Activated CD8-positive, alpha-beta T cell treated with anti-CD3 and anti-CD28 coated beads for 36 hours (primary cell): ENCODE data around the gene SACM1L. TPM values are rescaled to one million over a fixed set of nuclear protein-coding genes. Genes with fewer than 3 reads are reported as not detected.
A peak's percentile ranks its signal among the peaks of the same experiment; 100 is the strongest.
"Not testable (repeated sequence)": the region's sequence is repeated elsewhere in the genome, so short reads cannot be mapped to it uniquely, and the experiment has no call there.

ENCODE experiments used
- ATAC-seq: fragments of 200-7000 bp; cut with Tn5 transposase; one replicate; pipeline ENCODE4 v1.10.0; 2021; ENCODE audit warnings: mild to moderate bottlenecking, moderate library complexity
- CTCF ChIA-PET: fragments of 350-600 bp; sonication (Branson Sonifier 250); formaldehyde crosslinking; loops from one replicate; lab custom pipeline; 2021; ENCODE audit warnings: antibody characterized with exemption; lab: Charles Lee
- POLR2A ChIA-PET: fragments of 350-600 bp; sonication (Branson Sonifier 250); formaldehyde crosslinking; loops from one replicate; lab custom pipeline; 2021; ENCODE audit warnings: antibody characterized with exemption; lab: Charles Lee
- DNase-seq: peaks from one replicate; pipeline ENCODE4 v3.0.0-alpha.2; 2020
- H3K27ac Mint-ChIP-seq: one replicate; pipeline ENCODE4 v1.8.0; 2021; ENCODE audit warnings: mild to moderate bottlenecking, mixed read lengths
- H3K27me3 Mint-ChIP-seq: one replicate; pipeline ENCODE4 v1.8.0; 2021; ENCODE audit warnings: mixed read lengths
- H3K36me3 Mint-ChIP-seq: one replicate; pipeline ENCODE4 v1.8.0; 2021; ENCODE audit warnings: low read depth, mixed read lengths
- H3K4me1 Mint-ChIP-seq: one replicate; pipeline ENCODE4 v1.8.0; 2021; ENCODE audit warnings: low read depth, mixed read lengths
- H3K4me3 Mint-ChIP-seq: one replicate; pipeline ENCODE4 v1.8.0; 2021; ENCODE audit warnings: mild to moderate bottlenecking, moderate library complexity, mixed read lengths
- H3K9me3 Mint-ChIP-seq: one replicate; pipeline ENCODE4 v1.8.0; 2021; ENCODE audit warnings: mixed read lengths
- CTCF ChIP-seq: fragments of 200-600 bp; IDR thresholded peaks from one replicate; pipeline ENCODE4 v1.8.0; 2022; ENCODE audit warnings: antibody characterized with exemption, mild to moderate bottlenecking
- intact Hi-C: fragments of 100-400 bp; cut with micrococcal nuclease; formaldehyde crosslinking; loops from one replicate; pipeline ENCODE4 v1.10.0; 2022
- total RNA-seq, 2 experiments: library from RNA; stranded (reverse); gene quantifications; one replicate each; pipeline ENCODE4 v1.2.3, GENCODE V29; 2021

SACM1L gene
- total RNA-seq, 2 experiments from 2014 or later: 52.6 to 56.0 TPM

DNA sequence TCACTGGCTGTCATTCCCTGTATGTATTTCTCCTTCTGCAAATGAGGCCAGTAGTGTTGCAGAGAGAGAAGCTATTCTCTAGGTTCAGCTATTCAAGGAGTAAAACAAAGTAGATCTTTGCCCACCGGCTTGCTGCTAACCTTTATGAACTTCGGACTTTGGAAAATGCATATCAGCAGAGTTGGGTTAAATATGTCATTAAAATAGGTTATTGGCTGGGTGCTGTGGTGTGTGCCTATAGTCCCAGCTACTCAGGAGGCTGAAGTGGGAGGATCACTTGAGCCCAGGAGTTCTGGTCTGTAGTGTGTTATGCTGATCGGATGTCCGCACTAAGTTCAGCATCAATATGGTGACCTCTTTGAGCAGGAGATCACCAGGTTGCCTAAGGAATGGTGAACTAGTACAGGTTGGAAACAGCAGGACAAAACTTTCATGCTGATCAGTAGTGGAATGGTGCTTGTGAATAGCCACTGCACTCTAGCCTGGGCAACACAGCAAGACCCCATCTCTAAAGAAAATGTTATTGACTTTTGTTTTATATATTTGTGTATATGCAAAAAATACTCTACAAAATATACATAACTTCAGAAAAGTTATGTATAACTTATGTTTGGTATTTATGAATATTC is 53.4 kb downstream of the SACM1L start:
- Mint-ChIP-seq H3K4me3 (no peak overlapping the region), H3K27me3 (no peaks in the 10 kb centered on the region), H3K27ac (peak overlapping the region; percentile 14), H3K9me3 (no peaks in the 10 kb centered on the region), H3K36me3 (peaks cover 46% of the 10 kb centered on the region), H3K4me1 (peaks cover 26% of the 10 kb centered on the region)
- POLR2A ChIA-PET: no interaction called here
- intact Hi-C loops: no loop called here
- DNase-seq (no peak), ATAC-seq (no peak)
- TF ChIP-seq CTCF: no peak
- CTCF ChIA-PET: interaction anchor here (1.4 to 1.5 kb wide), 2 partner anchors 165 to 186 kb away, joined by 3 to 5 read pairs; no protein-coding TSS in a partner anchor

GRCh38 chr3:45746165-45746776 is 57.1 kb downstream of the SACM1L start:
- ChIA-PET POLR2A (no interaction called here), CTCF (no interaction called here)
- Mint-ChIP-seq H3K36me3 (peaks cover 25% of the 10 kb centered on the region), H3K4me1 (peaks cover 7% of the 10 kb centered on the region), H3K4me3 (no peak overlapping the region), H3K9me3 (no peaks in the 10 kb centered on the region), H3K27ac (no peak overlapping the region), H3K27me3 (no peaks in the 10 kb centered on the region)
- no peak for TF ChIP-seq CTCF
- intact Hi-C loops: no loop called here
- DNase-seq: no peak
- ATAC-seq: no peak

DNA sequence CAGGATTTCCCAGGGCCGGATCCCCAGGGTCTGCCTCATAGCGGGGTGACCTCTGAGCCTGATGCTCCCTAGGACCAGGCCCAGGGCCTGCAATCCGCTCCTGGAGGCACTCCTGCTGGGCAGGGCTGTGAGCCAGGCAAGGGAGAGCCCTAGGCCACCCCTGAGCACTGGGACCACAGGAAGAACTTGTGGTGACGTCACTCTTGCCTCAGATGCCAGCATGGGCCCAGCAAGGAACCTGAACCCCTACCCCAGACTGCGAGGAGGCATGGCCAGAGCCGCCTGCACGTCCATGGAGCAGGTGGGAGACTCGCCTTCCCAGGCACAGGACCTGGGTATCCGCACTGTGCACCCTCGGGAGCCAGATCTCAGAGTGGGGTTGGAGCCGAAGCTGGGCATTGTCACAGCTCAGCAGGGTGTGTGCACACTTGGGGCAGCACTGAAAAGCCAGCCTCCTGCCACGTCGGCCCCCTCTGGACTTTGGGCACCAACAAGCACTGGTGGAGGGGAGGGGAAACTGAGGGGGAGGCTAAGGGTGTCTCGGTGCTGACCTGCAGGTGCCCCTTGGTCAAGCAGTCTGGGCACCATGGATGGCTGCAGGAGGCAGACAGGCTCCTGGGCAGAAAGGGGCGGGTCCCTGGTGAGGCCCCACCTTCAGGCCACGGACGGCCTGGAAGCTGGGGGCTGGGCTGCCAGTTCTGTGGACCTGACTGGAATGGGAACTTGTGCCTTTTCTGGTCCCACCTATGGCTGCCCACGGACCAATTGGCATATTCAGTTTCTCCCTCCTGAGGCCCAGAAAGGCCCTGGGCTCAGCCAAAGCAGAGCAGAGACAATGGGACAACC is 57.8 kb downstream of the SACM1L start:
- Mint-ChIP-seq H3K9me3 (no peaks in the 10 kb centered on the region), H3K27ac (no peak overlapping the region), H3K4me3 (no peak overlapping the region), H3K4me1 (no peaks in the 10 kb centered on the region), H3K36me3 (peaks cover 23% of the 10 kb centered on the region), H3K27me3 (no peaks in the 10 kb centered on the region)
- CTCF ChIA-PET: no interaction called here
- POLR2A ChIA-PET: no interaction called here
- no peak for TF ChIP-seq CTCF
- ATAC-seq (no peak), DNase-seq (no peak)
- intact Hi-C loops: no loop called here

GRCh38 chr3:45748068-45748467 is 58.9 kb downstream of the SACM1L start:
- Mint-ChIP-seq H3K36me3 (peaks cover 17% of the 10 kb centered on the region), H3K27ac (no peak overlapping the region), H3K4me1 (no peaks in the 10 kb centered on the region), H3K9me3 (no peaks in the 10 kb centered on the region), H3K4me3 (no peak overlapping the region), H3K27me3 (no peaks in the 10 kb centered on the region)
- no peak for ATAC-seq
- intact Hi-C loops: no loop called here
- TF ChIP-seq CTCF: no peak
- DNase-seq: no peak
- ChIA-PET POLR2A (interaction anchor here (1.4 kb wide), 1 partner anchor 17 kb away, joined by 3 read pairs; no protein-coding TSS in a partner anchor), CTCF (interaction anchor here (1.2 kb wide), 1 partner anchor 191 kb away, joined by 3 read pairs; no protein-coding TSS in a partner anchor)

GRCh38 chr3:45749036-45749600 is 59.9 kb downstream of the SACM1L start:
- H3K4me3 Mint-ChIP-seq, intact Hi-C loops, ATAC-seq, DNase-seq, H3K27ac Mint-ChIP-seq, H3K9me3 Mint-ChIP-seq, H3K4me1 Mint-ChIP-seq, H3K27me3 Mint-ChIP-seq: not testable (repeated sequence)
- ChIA-PET CTCF (interaction anchor here (1.1 kb wide), 1 partner anchor 190 kb away, joined by 4 read pairs; no protein-coding TSS in a partner anchor), POLR2A (interaction anchor here (1.4 kb wide), 1 partner anchor 18 kb away, joined by 3 read pairs; no protein-coding TSS in a partner anchor)
- H3K36me3 Mint-ChIP-seq: peaks cover 11% of the 10 kb centered on the region
